ACC112 (cell line): Measurements from ENCODE around the gene MYLK2.

ENCODE experiments used
- H2AFZ ChIP-seq: fragments of 200-600 bp; sonication (generic); one replicate; pipeline ENCODE4 v1.6.0; 2017; ENCODE audit warnings: antibody characterized with exemption, low read length; ENCODE audit not compliant: unreplicated experiment
- H3K27ac ChIP-seq: fragments of 200-600 bp; sonication (generic); 2 replicates; pipeline ENCODE4 v1.5.1; 2014; ENCODE audit warnings: low read depth, mild to moderate bottlenecking, antibody characterized with exemption, low read length, moderate library complexity
- H3K27me3 ChIP-seq: fragments of 200-600 bp; sonication (generic); 2 replicates; pipeline ENCODE4 v1.6.1; 2014; ENCODE audit warnings: mild to moderate bottlenecking, antibody characterized with exemption, low read length, moderate library complexity, mixed read lengths; ENCODE audit not compliant: insufficient read depth
- H3K36me3 ChIP-seq: fragments of 200-600 bp; sonication (generic); 2 replicates; pipeline ENCODE4 v1.6.1; 2016; ENCODE audit warnings: mild to moderate bottlenecking, antibody characterized with exemption, low read length, moderate library complexity, mixed read lengths; ENCODE audit not compliant: insufficient read depth
- H3K4me1 ChIP-seq: fragments of 200-600 bp; sonication (generic); one replicate; pipeline ENCODE4 v1.6.1; 2016; ENCODE audit warnings: low read length, mixed read lengths; ENCODE audit not compliant: insufficient read depth, unreplicated experiment, control insufficient read depth
- H3K4me3 ChIP-seq: fragments of 200-600 bp; sonication (generic); 2 replicates; pipeline ENCODE4 v1.5.1; 2014; ENCODE audit warnings: mild to moderate bottlenecking, low read depth, low read length
- H3K79me2 ChIP-seq: fragments of 200-600 bp; sonication (generic); one replicate; pipeline ENCODE4 v1.6.0; 2016; ENCODE audit warnings: low read length; ENCODE audit not compliant: control insufficient read depth, unreplicated experiment, insufficient read depth

MYLK2 gene

GRCh38 chr20:31816221-31816620, 2.9 kb upstream of the MYLK2 start:
- no peak overlapping the region for H3K4me3 ChIP-seq
- no peak overlapping the region for H2AFZ ChIP-seq
- no peaks in the 10 kb centered on the region for H3K36me3 ChIP-seq
- no peaks in the 10 kb centered on the region for H3K27me3 ChIP-seq
- no peaks in the 10 kb centered on the region for H3K79me2 ChIP-seq
- H3K27ac ChIP-seq = no peak overlapping the region
- H3K4me1 ChIP-seq = peaks cover 24% of the 10 kb centered on the region

DNA sequence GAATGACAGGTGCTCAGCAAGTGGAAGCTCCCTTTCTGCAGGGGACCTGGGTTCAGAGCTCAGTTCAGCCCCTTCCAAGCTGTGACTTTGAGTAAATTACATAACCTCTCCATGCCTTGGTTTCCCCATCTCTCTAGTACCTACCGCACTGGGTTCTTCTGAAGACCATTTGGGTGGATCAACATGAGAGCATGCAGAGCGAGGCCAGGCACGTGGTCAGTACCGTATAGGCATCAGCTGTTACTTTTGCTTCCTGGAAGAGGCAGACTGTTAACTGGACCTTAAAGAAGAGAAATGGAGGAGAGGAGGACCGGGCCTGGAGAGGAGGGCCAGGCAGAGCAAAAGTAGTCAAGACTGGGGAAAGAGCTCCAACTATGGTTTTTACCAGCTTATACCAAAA, 1.7 kb upstream of the MYLK2 start:
- no peaks in the 10 kb centered on the region for H3K36me3 ChIP-seq
- H3K4me3 ChIP-seq = no peak overlapping the region
- H3K27ac ChIP-seq = no peak overlapping the region
- H3K4me1 ChIP-seq = peaks cover 13% of the 10 kb centered on the region
- H3K79me2 ChIP-seq = no peaks in the 10 kb centered on the region
- no peaks in the 10 kb centered on the region for H3K27me3 ChIP-seq
- no peak overlapping the region for H2AFZ ChIP-seq

DNA sequence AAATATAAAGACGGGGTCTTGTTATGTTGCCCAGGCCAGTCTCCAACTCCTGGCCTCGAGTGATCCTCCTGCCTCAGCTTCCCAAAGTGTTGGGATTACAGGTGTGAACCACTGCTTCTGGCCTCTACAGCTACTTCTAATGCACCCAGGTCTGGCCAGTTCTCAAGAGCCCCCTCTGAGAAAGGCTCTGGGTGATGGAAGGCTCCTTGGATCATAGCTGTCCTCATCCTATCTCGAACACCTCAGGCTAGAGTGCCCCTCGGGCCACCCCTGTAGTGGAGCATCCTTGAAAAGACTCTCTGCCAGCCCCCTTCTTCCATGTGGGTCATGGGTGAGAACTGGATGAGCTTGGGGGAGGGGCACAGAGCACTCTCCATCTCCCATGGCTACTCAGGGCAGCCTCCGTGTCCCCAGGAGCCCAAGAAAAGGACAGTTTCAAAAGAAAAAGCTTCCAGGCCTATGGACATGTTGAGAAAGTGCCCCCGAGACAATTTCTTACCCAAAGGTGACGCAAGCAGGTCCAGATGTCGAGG, 714 bp upstream of the MYLK2 start:
- H3K27me3 ChIP-seq = no peaks in the 10 kb centered on the region
- no peak overlapping the region for H3K27ac ChIP-seq
- no peaks in the 10 kb centered on the region for H3K79me2 ChIP-seq
- no peak overlapping the region for H3K4me3 ChIP-seq
- H3K4me1 ChIP-seq = peaks cover 8% of the 10 kb centered on the region
- H2AFZ ChIP-seq = no peak overlapping the region
- H3K36me3 ChIP-seq = no peaks in the 10 kb centered on the region

DNA sequence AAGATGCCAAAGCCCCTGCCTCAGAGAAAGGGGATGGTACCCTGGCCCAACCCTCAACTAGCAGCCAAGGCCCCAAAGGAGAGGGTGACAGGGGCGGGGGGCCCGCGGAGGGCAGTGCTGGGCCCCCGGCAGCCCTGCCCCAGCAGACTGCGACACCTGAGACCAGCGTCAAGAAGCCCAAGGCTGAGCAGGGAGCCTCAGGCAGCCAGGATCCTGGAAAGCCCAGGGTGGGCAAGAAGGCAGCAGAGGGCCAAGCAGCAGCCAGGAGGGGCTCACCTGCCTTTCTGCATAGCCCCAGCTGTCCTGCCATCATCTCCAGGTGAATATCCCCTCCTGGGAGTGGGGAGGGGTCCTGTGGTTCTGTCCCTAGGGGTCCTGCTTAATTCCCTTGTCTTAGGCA, 1.1 kb downstream of the MYLK2 start:
- H3K27ac ChIP-seq = no peak overlapping the region
- no peaks in the 10 kb centered on the region for H3K36me3 ChIP-seq
- no peaks in the 10 kb centered on the region for H3K79me2 ChIP-seq
- no peak overlapping the region for H2AFZ ChIP-seq
- no peak overlapping the region for H3K4me3 ChIP-seq
- no peaks in the 10 kb centered on the region for H3K27me3 ChIP-seq
- H3K4me1 ChIP-seq = peaks cover 16% of the 10 kb centered on the region

DNA sequence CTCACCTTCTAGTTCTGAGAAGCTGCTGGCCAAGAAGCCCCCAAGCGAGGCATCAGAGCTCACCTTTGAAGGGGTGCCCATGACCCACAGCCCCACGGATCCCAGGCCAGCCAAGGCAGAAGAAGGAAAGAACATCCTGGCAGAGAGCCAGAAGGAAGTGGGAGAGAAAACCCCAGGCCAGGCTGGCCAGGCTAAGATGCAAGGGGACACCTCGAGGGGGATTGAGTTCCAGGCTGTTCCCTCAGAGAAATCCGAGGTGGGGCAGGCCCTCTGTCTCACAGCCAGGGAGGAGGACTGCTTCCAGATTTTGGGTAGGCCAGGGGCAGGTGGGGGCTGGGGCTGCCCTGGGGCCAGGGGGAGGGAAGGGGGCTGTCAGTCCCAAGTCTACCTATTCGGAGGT, 2.3 kb downstream of the MYLK2 start:
- Histone ChIP-seq H3K36me3 (no peaks in the 10 kb centered on the region), H3K4me1 (peaks cover 10% of the 10 kb centered on the region), H3K4me3 (no peak overlapping the region), H3K27me3 (no peaks in the 10 kb centered on the region), H3K79me2 (no peaks in the 10 kb centered on the region), H2AFZ (no peak overlapping the region), H3K27ac (no peak overlapping the region)

- Histone ChIP-seq H3K36me3 (no peaks in the 10 kb centered on the region), H3K27ac (no peak overlapping the region), H3K79me2 (no peaks in the 10 kb centered on the region), H3K4me1 (peaks cover 10% of the 10 kb centered on the region), H3K4me3 (no peak overlapping the region), H3K27me3 (no peaks in the 10 kb centered on the region), H2AFZ (no peak overlapping the region)
These were observed 3.5 kb downstream of the MYLK2 start for GRCh38 chr20:31822421-31823330.

DNA sequence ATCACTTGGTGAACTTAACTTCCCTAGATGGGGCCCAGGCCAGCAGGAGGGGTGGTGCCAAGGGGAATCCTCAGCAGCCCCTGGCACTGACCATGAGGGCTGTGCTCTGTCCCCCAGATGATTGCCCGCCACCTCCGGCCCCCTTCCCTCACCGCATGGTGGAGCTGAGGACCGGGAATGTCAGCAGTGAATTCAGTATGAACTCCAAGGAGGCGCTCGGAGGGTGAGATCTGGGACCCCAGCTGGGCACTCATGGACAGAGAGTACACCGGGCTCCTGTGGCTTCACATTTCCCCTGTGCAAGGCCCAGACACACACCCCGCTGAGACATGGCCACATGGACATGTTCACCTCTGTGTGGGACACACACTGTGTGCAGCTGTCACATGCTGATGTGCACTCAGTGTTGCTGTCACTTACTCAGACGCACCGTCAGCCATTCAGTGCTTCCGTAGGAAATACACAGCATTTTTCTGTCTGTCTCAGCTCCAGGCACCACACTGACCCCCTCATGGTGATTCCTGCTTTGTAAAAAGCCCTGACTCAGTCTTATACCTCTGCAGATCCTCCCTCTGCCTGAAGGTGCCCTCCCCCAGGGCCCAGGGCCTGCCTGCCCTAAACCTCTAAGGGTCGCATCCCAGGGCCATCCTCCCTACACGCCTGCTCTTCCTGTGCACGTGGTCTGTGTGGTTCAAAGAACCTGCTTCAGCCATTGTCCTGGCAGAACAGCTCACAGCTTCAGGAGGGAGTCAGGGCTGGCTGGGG, 4.4 kb downstream of the MYLK2 start:
- Histone ChIP-seq H3K36me3 (no peaks in the 10 kb centered on the region), H3K79me2 (no peaks in the 10 kb centered on the region), H3K27ac (no peak overlapping the region), H3K4me3 (no peak overlapping the region), H3K27me3 (no peaks in the 10 kb centered on the region), H2AFZ (no peak overlapping the region), H3K4me1 (peaks cover 10% of the 10 kb centered on the region)

GRCh38 chr20:31824125-31824485, 4.9 kb downstream of the MYLK2 start:
- Histone ChIP-seq H3K27me3 (no peaks in the 10 kb centered on the region), H3K79me2 (no peaks in the 10 kb centered on the region), H2AFZ (no peak overlapping the region), H3K27ac (no peak overlapping the region), H3K4me3 (no peak overlapping the region), H3K36me3 (no peaks in the 10 kb centered on the region), H3K4me1 (peaks cover 10% of the 10 kb centered on the region)

DNA sequence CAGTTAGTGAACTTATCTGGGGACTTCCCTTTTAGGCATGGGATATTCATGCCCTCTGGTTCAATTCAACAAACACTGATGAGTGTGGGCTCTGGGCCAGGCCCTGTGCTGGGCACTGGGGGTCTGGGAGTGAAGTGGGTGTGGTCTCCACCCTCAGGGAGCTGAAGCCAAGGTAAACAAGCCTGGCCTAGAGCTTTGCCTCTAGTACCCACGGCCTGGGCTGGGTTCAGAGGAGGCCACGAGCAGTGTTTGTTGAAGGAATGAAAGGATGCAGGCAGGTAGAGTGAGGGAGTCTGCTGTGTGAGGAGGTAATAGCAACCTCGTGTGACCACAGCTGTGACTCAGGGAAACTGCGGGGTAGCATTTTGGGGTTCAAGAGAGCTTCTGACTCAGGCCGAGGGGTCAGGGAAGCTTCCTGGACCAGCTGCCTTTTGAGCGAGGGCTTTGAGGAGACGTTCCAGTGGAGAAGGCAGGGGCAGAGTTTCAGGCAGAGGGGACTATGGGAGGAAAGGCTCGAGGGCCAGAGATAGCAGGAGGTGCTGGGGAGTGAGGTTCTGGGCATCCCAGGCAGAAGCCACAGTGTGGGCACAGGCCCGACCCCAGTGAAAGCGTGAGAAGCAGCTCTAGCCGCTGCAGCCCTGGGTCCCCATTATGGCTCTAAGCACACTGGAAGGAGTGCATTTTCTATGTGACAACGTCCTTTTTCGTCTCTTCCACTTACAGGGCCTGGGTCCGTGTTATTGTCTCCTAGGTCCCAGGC, 5.6 kb downstream of the MYLK2 start:
- Histone ChIP-seq H3K27me3 (no peaks in the 10 kb centered on the region), H3K4me1 (peaks cover 10% of the 10 kb centered on the region), H3K27ac (no peak overlapping the region), H3K4me3 (no peak overlapping the region), H2AFZ (no peak overlapping the region), H3K79me2 (no peaks in the 10 kb centered on the region), H3K36me3 (no peaks in the 10 kb centered on the region)

- Histone ChIP-seq H3K27ac (no peak overlapping the region), H3K79me2 (no peaks in the 10 kb centered on the region), H3K4me1 (peaks cover 10% of the 10 kb centered on the region), H2AFZ (no peak overlapping the region), H3K27me3 (no peaks in the 10 kb centered on the region), H3K36me3 (no peaks in the 10 kb centered on the region), H3K4me3 (no peak overlapping the region)
These were observed 6.9 kb downstream of the MYLK2 start for GRCh38 chr20:31826074-31826473.
